Epithelial cell of esophagus (primary cell): ENCODE results near the gene WDR70.

Experiments
- DNase-seq: peaks from one replicate; pipeline ENCODE4 v3.0.0; 2010; ENCODE audit warnings: low read depth
- H3K4me3 ChIP-seq: 2 replicates; pipeline ENCODE4 v1.5.1; 2011; ENCODE audit warnings: mild to moderate bottlenecking, low read length, control low read depth
- TF ChIP-seq, protein P1 (sequence below): IDR thresholded peaks from 2 replicates; pipeline ENCODE4 v1.5.1; 2011; ENCODE audit warnings: low read depth, mild to moderate bottlenecking, low read length, control low read depth, inconsistent platforms; ENCODE audit not compliant: insufficient read depth; ENCODE audit errors: missing control alignments

WDR70 gene

DNA sequence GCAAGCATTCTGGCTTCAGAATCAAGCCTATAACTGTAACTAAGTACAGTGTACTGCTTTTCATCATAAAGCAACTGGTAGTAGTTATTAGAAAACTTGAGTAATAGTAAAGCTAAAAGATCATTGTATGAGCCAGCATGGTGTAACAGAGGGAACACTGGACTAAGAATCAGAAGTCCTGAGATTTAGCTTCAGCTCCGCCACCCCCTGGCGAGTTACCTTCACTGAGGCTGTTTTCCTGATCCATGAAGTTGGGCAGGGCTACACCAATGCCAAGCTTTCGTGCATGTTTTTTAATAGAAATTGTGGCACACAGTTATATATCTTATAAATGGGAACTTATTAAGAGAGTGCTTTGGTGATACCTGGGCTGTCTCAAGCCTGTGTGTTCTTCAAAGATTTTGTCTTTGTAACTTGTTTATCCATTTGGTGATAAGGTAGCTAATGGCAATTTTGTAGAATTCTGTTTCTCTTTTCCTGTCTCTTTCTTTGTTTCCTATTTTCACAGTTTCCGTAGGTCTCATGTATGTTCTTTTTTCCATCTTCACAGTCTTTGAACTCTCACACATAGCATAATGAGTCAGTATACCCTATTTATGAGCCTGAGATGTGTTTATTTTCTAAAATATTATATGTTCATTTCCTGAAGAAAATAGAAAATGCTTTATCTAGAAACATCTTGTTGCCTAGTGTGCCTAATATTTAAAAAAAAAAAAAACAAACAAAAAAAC is 358.4 kb downstream of the WDR70 start:
- TF ChIP-seq, protein P1, sequence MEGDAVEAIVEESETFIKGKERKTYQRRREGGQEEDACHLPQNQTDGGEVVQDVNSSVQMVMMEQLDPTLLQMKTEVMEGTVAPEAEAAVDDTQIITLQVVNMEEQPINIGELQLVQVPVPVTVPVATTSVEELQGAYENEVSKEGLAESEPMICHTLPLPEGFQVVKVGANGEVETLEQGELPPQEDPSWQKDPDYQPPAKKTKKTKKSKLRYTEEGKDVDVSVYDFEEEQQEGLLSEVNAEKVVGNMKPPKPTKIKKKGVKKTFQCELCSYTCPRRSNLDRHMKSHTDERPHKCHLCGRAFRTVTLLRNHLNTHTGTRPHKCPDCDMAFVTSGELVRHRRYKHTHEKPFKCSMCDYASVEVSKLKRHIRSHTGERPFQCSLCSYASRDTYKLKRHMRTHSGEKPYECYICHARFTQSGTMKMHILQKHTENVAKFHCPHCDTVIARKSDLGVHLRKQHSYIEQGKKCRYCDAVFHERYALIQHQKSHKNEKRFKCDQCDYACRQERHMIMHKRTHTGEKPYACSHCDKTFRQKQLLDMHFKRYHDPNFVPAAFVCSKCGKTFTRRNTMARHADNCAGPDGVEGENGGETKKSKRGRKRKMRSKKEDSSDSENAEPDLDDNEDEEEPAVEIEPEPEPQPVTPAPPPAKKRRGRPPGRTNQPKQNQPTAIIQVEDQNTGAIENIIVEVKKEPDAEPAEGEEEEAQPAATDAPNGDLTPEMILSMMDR = no peak
- DNase-seq = no peak
- H3K4me3 ChIP-seq = no peak overlapping the region

DNA sequence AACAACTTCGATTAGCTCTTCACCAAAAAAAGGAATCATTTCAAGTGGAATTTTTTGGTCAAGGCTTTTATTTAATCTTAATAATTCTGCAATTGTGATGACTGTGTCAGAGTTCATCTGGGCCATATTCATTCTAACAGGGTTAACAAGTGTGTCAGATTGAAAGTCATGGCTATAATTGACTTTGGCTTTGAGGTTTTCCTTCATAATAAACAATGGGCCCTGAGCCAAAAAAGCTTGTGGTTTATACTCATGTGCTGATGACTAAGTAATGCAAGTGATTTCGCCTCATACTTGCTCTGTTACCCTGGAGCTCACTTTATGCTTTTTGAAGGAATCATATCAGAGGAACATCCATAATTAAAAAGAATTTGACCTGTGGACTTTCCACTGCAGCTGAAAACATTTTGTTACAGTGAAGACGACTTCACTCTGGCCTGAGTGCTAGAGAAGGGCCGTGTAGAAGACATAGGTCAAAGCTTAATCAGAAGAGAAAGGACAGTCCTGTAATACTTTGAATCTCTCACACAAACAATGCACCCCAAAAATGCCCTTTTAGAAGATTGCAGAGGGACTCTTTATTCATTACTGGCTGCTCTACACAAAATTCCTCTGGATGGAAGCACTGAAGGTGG is 359.1 kb downstream of the WDR70 start:
- peak; percentile 92 for DNase-seq
- no peak overlapping the region for H3K4me3 ChIP-seq
- TF ChIP-seq, protein P1 = no peak

DNA sequence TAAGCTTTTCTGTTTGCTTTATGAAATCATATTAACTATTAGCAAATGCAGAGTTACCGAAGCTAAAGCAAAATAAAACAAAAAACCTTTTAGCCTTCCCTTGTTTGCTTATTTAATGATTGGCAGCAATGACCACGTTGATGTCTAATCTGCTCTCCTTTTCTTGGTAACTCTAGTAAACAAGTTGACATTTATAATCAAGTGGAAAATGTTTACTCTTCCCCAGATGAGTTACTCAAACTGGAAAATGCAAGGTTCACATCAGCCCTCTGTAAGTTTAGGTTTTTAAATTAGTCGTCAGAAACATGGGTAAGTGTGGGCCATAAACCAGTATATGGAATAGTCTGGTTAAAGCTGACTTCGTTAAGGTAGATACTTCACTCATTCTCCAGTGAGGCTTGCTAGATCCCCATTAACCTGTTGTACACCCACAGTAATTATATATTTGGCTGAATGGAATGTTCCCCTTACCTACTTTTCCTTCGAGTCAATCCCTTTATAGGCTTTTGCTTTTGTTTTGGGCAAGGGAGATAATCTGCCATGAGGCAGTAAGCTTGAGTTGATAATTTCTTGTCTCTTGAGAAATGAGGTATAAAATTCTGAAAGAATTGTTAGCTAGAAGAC is 359.9 kb downstream of the WDR70 start:
- TF ChIP-seq, protein P1 = no peak
- H3K4me3 ChIP-seq = no peak overlapping the region
- no peak for DNase-seq

DNA sequence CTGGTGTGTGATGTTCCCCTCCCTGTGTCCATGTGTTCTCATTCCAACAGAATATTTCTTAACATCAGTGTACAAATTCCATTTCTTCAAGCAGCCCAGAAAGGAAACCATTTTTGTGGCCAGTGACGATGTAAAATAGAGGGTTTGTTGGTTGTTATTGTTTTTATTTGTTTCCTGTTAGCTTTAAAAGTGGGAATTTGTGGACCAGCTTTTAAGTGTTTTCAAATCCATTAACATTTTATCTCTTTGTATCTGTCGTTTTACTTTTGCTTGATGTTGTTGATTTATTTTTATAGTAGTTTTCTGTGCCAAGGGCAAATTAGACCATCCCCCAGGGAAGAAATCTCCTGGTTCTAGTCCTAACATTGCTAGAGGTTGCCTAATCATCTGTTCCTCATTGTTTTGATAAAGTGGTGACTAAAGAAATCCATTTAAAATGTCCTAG is 360.7 kb downstream of the WDR70 start:
- DNase-seq = no peak
- TF ChIP-seq, protein P1 = no peak
- H3K4me3 ChIP-seq = no peak overlapping the region

DNA sequence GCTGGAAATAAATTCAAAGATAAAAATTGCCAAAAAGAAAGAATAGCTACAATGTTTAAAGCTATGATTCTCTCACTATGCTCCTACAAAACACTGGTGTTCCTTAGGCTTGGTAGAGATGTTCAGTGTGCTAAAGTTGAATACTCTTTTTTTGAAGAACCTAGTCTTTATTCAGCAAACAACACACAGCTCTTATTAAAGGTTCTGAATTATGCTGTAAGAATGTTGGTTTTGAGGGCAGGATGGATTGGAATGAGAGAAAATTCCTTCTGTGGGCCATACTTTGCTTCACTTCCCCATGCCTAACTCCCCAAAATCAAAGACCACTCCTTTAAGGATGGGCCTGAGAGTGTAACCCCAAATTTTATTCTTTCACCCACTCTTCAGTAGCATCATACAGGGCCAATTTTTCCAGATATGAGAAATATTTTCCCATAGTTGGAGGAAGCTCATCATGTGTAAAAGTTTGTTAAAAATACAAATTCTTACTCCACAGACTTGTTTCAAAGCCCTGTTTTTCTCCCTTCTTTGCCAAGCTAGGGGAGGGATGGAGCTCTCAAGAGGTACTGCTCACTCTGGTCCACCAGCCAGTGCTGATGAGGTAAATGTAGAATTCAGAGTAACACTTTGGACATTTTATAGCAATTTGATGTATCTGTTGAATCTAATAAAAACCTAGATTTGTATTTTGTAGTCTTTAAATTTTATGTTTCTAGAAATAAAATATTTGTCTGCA is 361.4 kb downstream of the WDR70 start:
- no peak overlapping the region for H3K4me3 ChIP-seq
- DNase-seq = no peak
- TF ChIP-seq, protein P1 = no peak

DNA sequence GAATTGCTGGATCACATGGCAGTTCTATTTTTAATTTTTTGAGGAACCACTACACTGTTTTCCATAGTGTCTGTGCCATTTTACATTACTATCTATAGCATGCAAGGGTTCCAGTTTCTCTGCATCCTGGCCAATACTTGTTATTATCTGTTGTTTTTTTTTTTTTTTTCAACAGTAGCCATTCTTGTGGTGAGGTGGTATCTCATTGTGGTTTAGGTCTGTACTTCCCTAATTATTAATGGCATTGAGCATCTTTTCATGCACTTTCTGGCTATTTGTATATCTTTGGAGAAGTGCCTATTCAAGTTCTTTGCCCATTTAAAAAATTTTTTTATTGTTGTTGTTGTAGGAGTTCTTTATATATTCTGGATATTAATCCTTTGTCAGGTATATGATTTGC is 363.0 kb downstream of the WDR70 start:
- TF ChIP-seq, protein P1 = no peak
- no peak for DNase-seq
- H3K4me3 ChIP-seq = no peak overlapping the region
